ENCODE data around the gene PKP2. TPM values are rescaled to one million over a fixed set of nuclear protein-coding genes. Genes with fewer than 3 reads are reported as not detected.

The PKP2 gene
- total RNA-seq, 1 experiment from 2014 or later, result 18.4 TPM

DNA sequence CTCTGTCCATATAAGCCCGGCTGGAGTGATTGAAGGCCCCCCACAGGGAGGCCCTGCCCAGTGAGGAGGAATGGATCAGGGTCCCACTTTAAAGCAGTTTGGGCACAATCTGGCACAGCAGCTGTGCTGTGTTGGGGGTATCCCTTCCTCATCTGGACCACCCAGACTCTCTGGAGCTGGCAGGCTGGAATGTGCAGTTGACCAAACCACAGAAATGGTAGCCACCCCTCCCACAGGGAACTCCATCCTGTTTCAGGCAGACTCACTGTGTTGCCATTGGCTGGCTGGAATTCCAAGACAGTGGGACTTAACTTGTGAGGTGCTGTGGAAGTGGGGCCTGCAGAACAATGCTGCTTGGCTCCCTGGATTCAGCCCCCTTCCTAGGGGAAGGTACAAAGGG is 87.4 kb downstream of the PKP2 start:
- Mint-ChIP-seq H3K4me3 (no peak overlapping the region), H3K27ac (no peak overlapping the region), H3K4me1 (no peaks in the 10 kb centered on the region), H3K36me3 (ENCODE audit: insufficient read depth in 1 of 3, low read depth in 3 of 3) (peaks cover 0 to 22% (median 13%) of the 10 kb centered on the region in 3 experiments; a peak in 4 of 7 replicates), H3K27me3 (ENCODE audit: low read depth) (no peaks in the 10 kb centered on the region), H3K9me3 (peaks cover 7 to 18% of the 10 kb centered on the region in 2 experiments; a peak in 4 of 5 replicates)
- WGBS (ENCODE audit: extremely low coverage, insufficient read length, low lambda C conversion rate), result no CpG with 5 or more reads among the region's 1 CpG
- no peak overlapping the region for H2BK20ac ChIP-seq (ENCODE audit: low read depth, low read length, poor library complexity, severe bottlenecking)
- H2BK120ac ChIP-seq (ENCODE audit: low read depth, low read length, poor library complexity, severe bottlenecking), result no peak overlapping the region
- H2AFZ ChIP-seq (ENCODE audit: low read length), result no peak overlapping the region
- no peak overlapping the region for H3K27ac ChIP-seq (ENCODE audit: insufficient read length, low read depth, low read length)
- H2AK5ac ChIP-seq (ENCODE audit: insufficient read length, low read length), result no peak overlapping the region
- no peak overlapping the region for H2BK12ac ChIP-seq (ENCODE audit: insufficient read length, low read depth, low read length)
- no peaks in the 10 kb centered on the region for H3K79me1 ChIP-seq (ENCODE audit: insufficient read depth, low read depth, low read length, poor library complexity, severe bottlenecking)
- no peaks in the 10 kb centered on the region for H3K23me2 ChIP-seq (ENCODE audit: insufficient read length, low read depth, low read length, poor library complexity, severe bottlenecking)
- H3K23ac ChIP-seq (ENCODE audit: insufficient read length, low read depth, low read length), result no peak overlapping the region
- H3K79me2 ChIP-seq (ENCODE audit: insufficient read depth, low read length), result no peaks in the 10 kb centered on the region
- no peak overlapping the region for H4K91ac ChIP-seq (ENCODE audit: insufficient read length, low read depth, low read length)
- no peaks in the 10 kb centered on the region for H3K9me3 ChIP-seq (ENCODE audit: control insufficient read depth, low read depth, low read length)
- H3T11ph ChIP-seq (ENCODE audit: low read length), result no peak overlapping the region
- H4K20me1 ChIP-seq (ENCODE audit: control insufficient read depth, insufficient read depth, insufficient read length), result no peaks in the 10 kb centered on the region
- no peak overlapping the region for H2BK5ac ChIP-seq (ENCODE audit: insufficient read length, low read length)
- no peak overlapping the region for H3K4ac ChIP-seq (ENCODE audit: low read depth, low read length)
- no peak overlapping the region for H3K18ac ChIP-seq (ENCODE audit: insufficient read length, low read depth, low read length)
- TF ChIP-seq CTCF (conservative IDR thresholded peaks at IDR 0.05), result no peak
- no peak overlapping the region for H3K9ac ChIP-seq (ENCODE audit: extremely low read depth, insufficient read length, low read length)
- H3K4me1 ChIP-seq (ENCODE audit: insufficient read depth, low read length), result no peaks in the 10 kb centered on the region
- no peak for DNase-seq
- no peaks in the 10 kb centered on the region for H3K27me3 ChIP-seq (ENCODE audit: insufficient read depth, low read length)
- no peak overlapping the region for H3K56ac ChIP-seq (ENCODE audit: insufficient read length, low read depth, low read length)
- no peak overlapping the region for H2BK15ac ChIP-seq (ENCODE audit: low read depth, low read length)
- no peak overlapping the region for H4K5ac ChIP-seq (ENCODE audit: insufficient read length, low read depth, low read length)
- H3K14ac ChIP-seq (ENCODE audit: insufficient read depth, low read length), result no peak overlapping the region
- no peak overlapping the region for H4K8ac ChIP-seq (replicated peaks; ENCODE audit: insufficient read length, low read depth, low read length)
- no peak overlapping the region for H3K4me2 ChIP-seq (ENCODE audit: insufficient read depth, insufficient read length, low read length)
